H9 (cell line): ENCODE measurements around the gene DPP10. TPM values are rescaled to one million over a fixed set of nuclear protein-coding genes. Genes with fewer than 3 reads are reported as not detected.

ENCODE experiments used
- DNase-seq: peaks from one replicate; pipeline ENCODE4 v3.0.0-alpha.2; 2017
- H2AFZ ChIP-seq: one replicate; pipeline ENCODE4 v1.6.1; 2013; ENCODE audit warnings: mild to moderate bottlenecking, low read length, control low read depth, moderate library complexity
- H2AK5ac ChIP-seq: 2 replicates; pipeline ENCODE4 v1.6.1; 2013; ENCODE audit warnings: low read length, control low read depth, mixed read lengths; ENCODE audit not compliant: insufficient read length
- H2BK120ac ChIP-seq: one replicate; pipeline ENCODE4 v1.6.1; 2013; ENCODE audit warnings: low read depth, mild to moderate bottlenecking, low read length, control low read depth, inconsistent platforms; ENCODE audit not compliant: poor library complexity, severe bottlenecking
- H2BK12ac ChIP-seq: 2 replicates; pipeline ENCODE4 v1.6.1; 2013; ENCODE audit warnings: low read length, control low read depth, mixed read lengths, low read depth; ENCODE audit not compliant: insufficient read length
- H2BK15ac ChIP-seq: 2 replicates; pipeline ENCODE4 v1.6.1; 2013; ENCODE audit warnings: low read depth, low read length, control low read depth
- H2BK20ac ChIP-seq: one replicate; pipeline ENCODE4 v1.6.1; 2013; ENCODE audit warnings: low read depth, mild to moderate bottlenecking, low read length, control low read depth, inconsistent platforms; ENCODE audit not compliant: poor library complexity, severe bottlenecking
- H2BK5ac ChIP-seq: 2 replicates; pipeline ENCODE4 v1.6.1; 2013; ENCODE audit warnings: low read length, control low read depth, mixed read lengths; ENCODE audit not compliant: insufficient read length
- H3K14ac ChIP-seq: 2 replicates; pipeline ENCODE4 v1.6.1; 2013; ENCODE audit warnings: low read length, control low read depth; ENCODE audit not compliant: insufficient read depth
- H3K18ac ChIP-seq: 2 replicates; pipeline ENCODE4 v1.6.1; 2013; ENCODE audit warnings: low read depth, mild to moderate bottlenecking, mixed read lengths, low read length, control low read depth; ENCODE audit not compliant: insufficient read length
- H3K23ac ChIP-seq: 2 replicates; pipeline ENCODE4 v1.6.1; 2013; ENCODE audit warnings: low read length, control low read depth, mixed read lengths, low read depth; ENCODE audit not compliant: insufficient read length
- H3K23me2 ChIP-seq: 2 replicates; pipeline ENCODE4 v1.6.1; 2013; ENCODE audit warnings: low read depth, mild to moderate bottlenecking, mixed read lengths, low read length, control low read depth; ENCODE audit not compliant: insufficient read length, poor library complexity, severe bottlenecking
- H3K27ac ChIP-seq: 2 replicates; pipeline ENCODE4 v1.5.1; 2013; ENCODE audit warnings: low read length, control low read depth, mixed read lengths, low read depth; ENCODE audit not compliant: insufficient read length
- H3K27me3 ChIP-seq: 2 replicates; pipeline ENCODE4 v1.6.1; 2013; ENCODE audit warnings: low read length, control low read depth, inconsistent platforms; ENCODE audit not compliant: insufficient read depth
- H3K4ac ChIP-seq: 2 replicates; pipeline ENCODE4 v1.6.1; 2013; ENCODE audit warnings: low read depth, mild to moderate bottlenecking, control low read depth, inconsistent platforms, low read length, moderate library complexity
- H3K4me1 ChIP-seq: 2 replicates; pipeline ENCODE4 v1.6.1; 2013; ENCODE audit warnings: low read length, control low read depth, inconsistent platforms; ENCODE audit not compliant: insufficient read depth
- H3K4me2 ChIP-seq: 2 replicates; pipeline ENCODE4 v1.6.1; 2013; ENCODE audit warnings: low read length, control low read depth, mixed read lengths; ENCODE audit not compliant: insufficient read length, insufficient read depth
- H3K56ac ChIP-seq: 2 replicates; pipeline ENCODE4 v1.6.1; 2013; ENCODE audit warnings: low read depth, mild to moderate bottlenecking, mixed read lengths, low read length, control low read depth; ENCODE audit not compliant: insufficient read length
- H3K79me1 ChIP-seq: 2 replicates; pipeline ENCODE4 v1.6.1; 2013; ENCODE audit warnings: low read depth, mild to moderate bottlenecking, moderate library complexity, low read length, control low read depth, inconsistent platforms; ENCODE audit not compliant: insufficient read depth, poor library complexity, severe bottlenecking
- H3K79me2 ChIP-seq: 2 replicates; pipeline ENCODE4 v1.6.1; 2013; ENCODE audit warnings: low read length, control low read depth, inconsistent platforms; ENCODE audit not compliant: insufficient read depth
- H3K9ac ChIP-seq: 2 replicates; pipeline ENCODE4 v1.6.1; 2013; ENCODE audit warnings: low read length, control low read depth, mixed read lengths; ENCODE audit not compliant: insufficient read length; ENCODE audit errors: extremely low read depth
- H3K9me3 ChIP-seq: one replicate; pipeline ENCODE4 v1.6.1; 2013; ENCODE audit warnings: low read depth, low read length, inconsistent platforms; ENCODE audit not compliant: control insufficient read depth
- H3T11ph ChIP-seq: one replicate; pipeline ENCODE4 v1.6.1; 2013; ENCODE audit warnings: mild to moderate bottlenecking, low read length, control low read depth, inconsistent platforms
- H4K20me1 ChIP-seq: one replicate; pipeline ENCODE4 v1.6.1; 2013; ENCODE audit not compliant: control insufficient read depth, insufficient read length, insufficient read depth
- H4K5ac ChIP-seq: 2 replicates; pipeline ENCODE4 v1.6.1; 2013; ENCODE audit warnings: low read depth, mild to moderate bottlenecking, mixed read lengths, low read length, control low read depth; ENCODE audit not compliant: insufficient read length
- H4K8ac ChIP-seq: replicated peaks from 2 replicates; pipeline ENCODE4 v1.6.1; 2013; ENCODE audit warnings: low read length, control low read depth, mixed read lengths, low read depth; ENCODE audit not compliant: insufficient read length
- H4K91ac ChIP-seq: 2 replicates; pipeline ENCODE4 v1.6.1; 2013; ENCODE audit warnings: low read depth, mild to moderate bottlenecking, moderate library complexity, mixed read lengths, low read length, control low read depth; ENCODE audit not compliant: insufficient read length
- H3K27ac Mint-ChIP-seq, 3 experiments: 2 replicates in 2 of 3; 3 replicates in 1 of 3; pipeline ENCODE4 v1.8.0; 2020 to 2021; ENCODE audit warnings: mixed read lengths in 3 of 3, mild to moderate bottlenecking in 1 of 3, moderate library complexity in 1 of 3
- H3K27me3 Mint-ChIP-seq: 2 replicates; pipeline ENCODE4 v1.8.0; 2021; ENCODE audit warnings: low read depth, mild to moderate bottlenecking, moderate library complexity, mixed read lengths
- H3K36me3 Mint-ChIP-seq, 3 experiments: 2 replicates in 2 of 3; 3 replicates in 1 of 3; pipeline ENCODE4 v1.8.0; 2020 to 2021; ENCODE audit warnings: low read depth in 3 of 3, mixed read lengths in 3 of 3; ENCODE audit not compliant: insufficient read depth in 1 of 3
- H3K4me1 Mint-ChIP-seq, 2 experiments: 2 replicates each; pipeline ENCODE4 v1.8.0; 2020; ENCODE audit warnings: mixed read lengths in 2 of 2
- H3K4me3 Mint-ChIP-seq, 2 experiments: 2 replicates in 1 of 2; 3 replicates in 1 of 2; pipeline ENCODE4 v1.8.0; 2020 to 2021; ENCODE audit warnings: mild to moderate bottlenecking in 2 of 2, mixed read lengths in 2 of 2, moderate library complexity in 1 of 2
- H3K9me3 Mint-ChIP-seq, 2 experiments: 2 replicates in 1 of 2; 3 replicates in 1 of 2; pipeline ENCODE4 v1.8.0; 2020; ENCODE audit warnings: mild to moderate bottlenecking in 2 of 2, mixed read lengths in 2 of 2, moderate library complexity in 1 of 2
- CTCF ChIP-seq: fragments of 200-600 bp; sonication (generic); conservative IDR thresholded peaks from 3 replicates; pipeline ENCODE4 v1.8.0; 2021; ENCODE audit warnings: antibody characterized with exemption, mild to moderate bottlenecking
- WGBS: extraction: QIAGEN DNeasy Blood & Tissue Kit; methylation state at CpG from one replicate; pipeline ENCODE4 v1.1.7; 2013; ENCODE audit warnings: missing lambda C conversion rate, low lambda C conversion rate, mixed read lengths; ENCODE audit not compliant: insufficient read length; ENCODE audit errors: extremely low coverage; 5-methylcytosine and 5-hydroxymethylcytosine counted together
- total RNA-seq: library from RNA; stranded (reverse); gene quantifications from 2 replicates; pipeline ENCODE4 v1.2.1, GENCODE V29; 2021

Gene DPP10
- total RNA-seq, 1 experiment from 2014 or later = 11.3 TPM

GRCh38 chr2:114735126-114735525 lies 292.7 kb downstream of the DPP10 start:
- no peak for DNase-seq
- Histone ChIP-seq H3K79me1 (no peaks in the 10 kb centered on the region), H2BK15ac (no peak overlapping the region), H3K23ac (no peak overlapping the region), H3K79me2 (no peaks in the 10 kb centered on the region), H3T11ph (no peak overlapping the region), H3K14ac (no peak overlapping the region), H2BK20ac (no peak overlapping the region), H3K27ac (no peak overlapping the region), H3K9me3 (no peaks in the 10 kb centered on the region), H2AFZ (no peak overlapping the region), H3K23me2 (no peaks in the 10 kb centered on the region), H4K5ac (no peak overlapping the region), H4K8ac (no peak overlapping the region), H3K9ac (no peak overlapping the region), H3K27me3 (no peaks in the 10 kb centered on the region), H4K91ac (no peak overlapping the region), H4K20me1 (no peaks in the 10 kb centered on the region), H3K56ac (no peak overlapping the region), H2BK120ac (no peak overlapping the region), H2BK5ac (no peak overlapping the region), H2AK5ac (no peak overlapping the region), H2BK12ac (no peak overlapping the region), H3K4me2 (no peak overlapping the region), H3K4ac (no peak overlapping the region), H3K18ac (no peak overlapping the region), H3K4me1 (no peaks in the 10 kb centered on the region)
- Mint-ChIP-seq H3K9me3 (peaks cover 0 to 2% of the 10 kb centered on the region in 2 experiments; a peak in 1 of 5 replicates), H3K27ac (no peak overlapping the region), H3K4me1 (no peaks in the 10 kb centered on the region), H3K4me3 (no peak overlapping the region), H3K36me3 (peaks cover 0 to 10% (median 0%) of the 10 kb centered on the region in 3 experiments; a peak in 2 of 7 replicates), H3K27me3 (no peaks in the 10 kb centered on the region; the same call in 1 of the 2 replicates)
- no peak for TF ChIP-seq CTCF
- no CpG with 5 or more reads among the region's 3 CpGs for WGBS
